ENCODE data around the gene ARHGEF25.

DNA sequence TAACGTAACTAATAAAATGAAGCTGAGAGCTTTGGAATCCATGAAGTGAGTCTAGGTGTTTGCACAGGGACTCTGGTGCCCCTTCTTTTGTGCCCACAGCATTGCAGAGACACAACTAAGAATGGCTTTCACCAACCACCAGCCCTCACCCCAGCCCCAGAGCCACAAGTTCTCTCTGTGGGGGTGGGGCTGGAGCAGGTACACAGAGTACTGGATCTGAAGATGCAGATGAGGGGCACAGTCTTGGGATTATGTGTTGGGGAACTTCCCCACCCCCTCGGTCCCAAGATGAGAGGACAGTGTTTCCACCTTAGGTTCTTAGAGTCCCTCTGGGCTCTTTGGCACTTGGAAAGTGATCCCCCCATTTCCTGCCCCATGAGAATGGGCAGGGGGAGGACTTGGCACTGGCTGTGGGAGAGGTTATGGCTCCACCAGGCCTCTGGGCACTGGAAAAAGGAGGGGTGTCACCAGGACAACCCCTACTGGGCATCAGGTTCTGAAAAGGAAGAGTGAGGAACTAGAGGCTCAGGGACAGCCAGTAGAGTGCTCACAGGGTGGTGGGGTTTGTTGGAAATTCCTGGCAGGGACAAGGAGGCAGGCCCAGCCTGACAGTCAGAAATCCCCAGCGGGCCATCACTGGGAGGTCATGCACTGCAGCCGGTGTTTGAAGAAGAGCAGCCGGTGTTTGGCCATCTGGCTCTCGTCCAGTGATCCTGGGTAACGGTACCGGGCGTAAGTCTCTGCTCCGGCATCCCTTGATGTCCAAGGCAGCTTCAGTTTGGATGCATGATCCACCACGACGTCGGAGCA is 15.1 kb downstream of the ARHGEF25 start:
- TF ChIP-seq, protein P1, sequence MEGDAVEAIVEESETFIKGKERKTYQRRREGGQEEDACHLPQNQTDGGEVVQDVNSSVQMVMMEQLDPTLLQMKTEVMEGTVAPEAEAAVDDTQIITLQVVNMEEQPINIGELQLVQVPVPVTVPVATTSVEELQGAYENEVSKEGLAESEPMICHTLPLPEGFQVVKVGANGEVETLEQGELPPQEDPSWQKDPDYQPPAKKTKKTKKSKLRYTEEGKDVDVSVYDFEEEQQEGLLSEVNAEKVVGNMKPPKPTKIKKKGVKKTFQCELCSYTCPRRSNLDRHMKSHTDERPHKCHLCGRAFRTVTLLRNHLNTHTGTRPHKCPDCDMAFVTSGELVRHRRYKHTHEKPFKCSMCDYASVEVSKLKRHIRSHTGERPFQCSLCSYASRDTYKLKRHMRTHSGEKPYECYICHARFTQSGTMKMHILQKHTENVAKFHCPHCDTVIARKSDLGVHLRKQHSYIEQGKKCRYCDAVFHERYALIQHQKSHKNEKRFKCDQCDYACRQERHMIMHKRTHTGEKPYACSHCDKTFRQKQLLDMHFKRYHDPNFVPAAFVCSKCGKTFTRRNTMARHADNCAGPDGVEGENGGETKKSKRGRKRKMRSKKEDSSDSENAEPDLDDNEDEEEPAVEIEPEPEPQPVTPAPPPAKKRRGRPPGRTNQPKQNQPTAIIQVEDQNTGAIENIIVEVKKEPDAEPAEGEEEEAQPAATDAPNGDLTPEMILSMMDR (IDR thresholded peaks at IDR 0.05) = no peak
- TF ChIP-seq EP300 (IDR thresholded peaks at IDR 0.05) (no peak), POLR2AphosphoS5 (IDR thresholded peaks at IDR 0.05) (peak in 1 of 2 donors; percentile 6), POLR2A (IDR thresholded peaks at IDR 0.05) (no peak)

All from upper lobe of left lung (tissue), 4 donors.